Mononuclear cell (primary cell): ENCODE data around the gene ZSCAN32. TPM values are rescaled to one million over a fixed set of nuclear protein-coding genes. Genes with fewer than 3 reads are reported as not detected.
A peak's percentile ranks its signal among the peaks of the same experiment; 100 is the strongest.

ENCODE experiments used
- H3K27me3 ChIP-seq: 2 replicates; pipeline ENCODE4 v1.6.0; 2011; ENCODE audit warnings: low read length, control low read depth; ENCODE audit not compliant: insufficient read depth
- H3K4me1 ChIP-seq: 2 replicates; pipeline ENCODE4 v1.5.1; 2011; ENCODE audit warnings: mild to moderate bottlenecking, low read length, control low read depth; ENCODE audit not compliant: insufficient read depth
- H3K4me3 ChIP-seq: 2 replicates; pipeline ENCODE4 v1.5.1; 2011; ENCODE audit warnings: mild to moderate bottlenecking, low read length, moderate library complexity
- H3K9me3 ChIP-seq: 2 replicates; pipeline ENCODE4 v1.5.1; 2011; ENCODE audit warnings: low read depth, mild to moderate bottlenecking, control low read depth, low read length
- total RNA-seq: library from RNA; depleted of rRNA; stranded (reverse); fragments of >200 nt; gene quantifications from one replicate; pipeline ENCODE4 v1.2.3, GENCODE V29; 2012

The ZSCAN32 gene
- total RNA-seq, result 8.9 TPM

DNA sequence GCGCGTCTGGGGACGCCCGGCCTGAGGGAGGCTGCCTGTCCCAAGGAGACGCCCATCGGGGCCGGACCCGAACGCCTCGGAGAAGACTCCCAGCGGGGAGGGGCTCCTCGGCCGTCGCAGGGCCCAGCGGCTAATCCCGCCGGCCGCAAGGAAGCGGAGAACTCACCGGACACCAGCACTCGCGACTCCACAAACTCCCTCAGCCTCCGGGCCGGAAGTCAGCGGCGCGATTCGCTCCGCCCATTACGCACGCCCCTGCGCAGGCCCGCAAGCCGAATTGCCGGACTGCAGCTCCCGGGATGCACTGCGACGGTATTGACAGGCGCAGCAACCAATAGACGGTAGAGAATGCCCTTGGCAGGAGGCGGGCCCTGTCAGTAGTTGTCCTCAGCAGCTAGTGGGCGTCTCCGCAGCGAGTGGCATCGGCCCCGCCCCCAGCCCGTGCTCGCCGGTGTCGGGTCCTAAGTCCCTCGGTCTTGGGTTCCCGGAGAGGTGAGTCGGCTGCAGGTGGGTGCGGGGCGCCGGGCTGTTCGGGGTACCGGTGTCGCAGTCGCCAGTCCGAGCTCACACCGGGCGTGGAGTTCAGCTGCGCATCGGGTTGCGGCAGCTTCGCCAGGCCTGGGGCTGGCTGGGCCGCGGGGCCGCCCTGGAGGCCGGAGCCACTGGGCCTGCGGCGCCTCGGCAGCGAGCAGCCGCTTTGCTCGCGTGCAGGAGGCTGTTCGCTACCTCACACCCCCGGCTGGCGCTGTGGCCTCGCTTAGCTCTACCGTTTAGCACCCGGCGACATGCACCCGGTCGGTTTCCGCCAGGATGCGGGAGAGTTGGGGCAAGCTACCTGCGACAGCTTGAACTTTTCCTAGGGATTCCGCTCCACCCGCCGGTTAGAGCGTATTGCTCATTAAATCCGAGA, at the start of gene ZSCAN32, which contains the start of gene ZNF174:
TSS of gene ZSCAN32 (minus strand) at position 226 of the 910 bp plus-strand sequence. CDS start 3,447 bp downstream, outside the sequence.
TSS of gene ZNF174 (plus strand) at position 437 of the 910 bp plus-strand sequence. CDS start 790 bp downstream, outside the sequence.
- Histone ChIP-seq H3K9me3 (peaks cover 1% of the 10 kb centered on the region), H3K4me3 (peak within 1 kb of the TSS; percentile 85), H3K27me3 (no peaks in the 10 kb centered on the region), H3K4me1 (peaks cover 24% of the 10 kb centered on the region)

DNA sequence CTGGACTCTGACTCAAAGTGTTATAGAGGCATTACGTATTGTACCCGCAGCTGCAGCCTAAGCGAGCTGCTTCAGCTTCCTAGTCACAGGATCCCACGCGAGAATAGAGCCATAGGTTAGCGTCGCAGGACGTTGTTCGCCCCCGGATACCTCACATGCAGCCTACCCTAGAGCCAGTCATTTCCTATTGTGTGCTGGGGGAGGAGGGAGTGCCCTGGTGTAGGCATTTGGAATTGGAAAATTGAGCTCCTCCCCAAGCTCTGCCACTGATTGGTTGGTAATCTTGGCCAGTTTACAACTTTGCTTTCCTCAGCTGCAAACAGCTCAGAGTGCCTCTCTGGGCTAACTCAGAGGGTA, 43.2 kb upstream of the ZSCAN32 start:
- Histone ChIP-seq H3K4me1 (peaks cover 9% of the 10 kb centered on the region), H3K4me3 (peak overlapping the region; percentile 64), H3K9me3 (peaks cover 10% of the 10 kb centered on the region), H3K27me3 (no peaks in the 10 kb centered on the region)

DNA sequence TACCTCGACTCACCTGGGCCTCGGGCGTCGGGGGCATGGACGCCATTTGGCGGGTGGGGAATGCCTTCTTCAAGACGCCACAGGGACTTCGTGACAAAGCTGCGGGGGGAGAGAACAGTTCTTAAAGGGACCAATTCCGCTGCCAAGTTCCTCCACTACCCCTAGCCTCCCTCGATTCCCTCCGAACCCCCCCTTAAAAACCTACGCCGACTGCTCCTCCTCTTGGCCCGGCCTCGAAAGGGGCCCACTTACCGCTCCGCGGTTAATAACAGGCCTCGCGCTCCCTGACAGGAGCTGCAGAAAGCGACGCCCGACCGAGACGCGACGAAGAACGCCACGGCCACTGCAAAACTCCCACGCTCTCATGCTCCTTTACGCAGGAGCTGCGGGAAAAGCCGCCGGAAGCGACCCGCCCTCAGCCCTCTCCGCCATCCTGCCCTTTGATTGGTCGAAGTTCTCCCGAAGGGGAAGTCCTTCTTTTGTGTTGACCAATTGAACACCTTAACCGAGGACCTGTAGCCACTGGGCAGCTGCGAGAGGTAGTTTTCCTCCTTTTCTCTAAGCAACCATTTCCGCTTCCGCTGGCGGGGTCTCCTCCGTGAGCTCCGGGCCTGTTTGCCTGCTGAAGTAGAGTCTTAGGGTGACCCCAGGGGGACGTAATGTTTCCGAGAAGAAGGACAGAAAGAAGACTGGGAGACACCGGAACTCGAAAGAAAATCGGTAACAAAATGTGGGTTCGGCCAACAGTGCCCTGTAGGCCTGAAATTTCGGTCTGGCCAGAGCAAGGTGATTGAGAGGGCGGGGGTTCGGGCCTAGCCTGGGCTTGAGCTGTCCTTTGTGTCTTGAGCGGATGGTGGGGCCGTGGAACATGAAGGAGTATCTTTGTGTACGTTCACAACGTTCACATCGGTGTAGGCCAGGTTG, 42.6 kb upstream of the ZSCAN32 start, which contains the start of the genes NAA60 and ZNF597:
TSS of gene NAA60 (plus strand) at position 573 of the 924 bp plus-strand sequence. CDS start 32,548 bp downstream, outside the sequence.
TSS of gene ZNF597 (minus strand) at position 397 of the 924 bp plus-strand sequence. CDS start at position 46, 351 bp downstream.
- Histone ChIP-seq H3K9me3 (peaks cover 11% of the 10 kb centered on the region), H3K4me1 (peaks cover 9% of the 10 kb centered on the region), H3K4me3 (peak within 1 kb of the TSS; percentile 64), H3K27me3 (no peaks in the 10 kb centered on the region)

DNA sequence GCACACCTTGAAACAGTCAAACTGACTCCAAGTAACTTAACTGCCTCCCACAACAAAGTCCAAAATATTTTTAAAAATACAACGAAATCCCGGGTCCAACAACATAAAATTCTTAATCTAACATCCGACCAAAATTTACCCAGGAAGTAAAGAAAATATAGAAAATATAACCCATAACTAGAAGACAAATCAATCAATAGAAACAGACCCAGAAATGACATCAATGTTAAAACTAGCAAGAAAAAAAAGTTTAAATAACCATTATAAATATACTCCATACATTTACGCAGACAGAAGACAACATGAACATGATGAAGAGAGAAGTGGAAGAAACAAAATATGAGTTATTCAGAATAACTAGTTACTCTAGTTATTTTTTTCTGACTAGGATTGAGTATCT, 38.8 kb upstream of the ZSCAN32 start:
- Histone ChIP-seq H3K27me3 (peaks cover 12% of the 10 kb centered on the region), H3K4me1 (peaks cover 6% of the 10 kb centered on the region), H3K9me3 (peaks cover 11% of the 10 kb centered on the region), H3K4me3 (no peak overlapping the region)

DNA sequence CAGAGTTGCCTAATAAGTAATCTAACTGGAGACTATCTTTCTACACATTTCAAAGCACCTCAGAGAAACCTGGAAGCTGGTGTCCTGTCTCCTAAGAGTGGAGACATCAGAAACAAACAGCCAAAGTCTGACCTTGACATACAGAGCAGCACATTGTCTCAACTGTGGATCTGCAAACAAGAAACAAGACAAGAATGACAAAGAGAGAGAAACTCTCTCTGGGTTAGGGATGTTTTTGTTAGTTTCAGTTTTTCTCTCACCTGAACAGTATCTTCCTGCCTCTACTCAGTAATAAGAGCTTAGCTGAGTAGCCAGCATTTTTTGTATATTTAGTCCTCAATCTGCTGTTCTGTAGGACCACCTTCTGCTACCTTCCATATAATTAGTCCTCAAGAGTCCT, 33.6 kb upstream of the ZSCAN32 start:
- Histone ChIP-seq H3K4me3 (no peak overlapping the region), H3K9me3 (peaks cover 5% of the 10 kb centered on the region), H3K27me3 (peaks cover 12% of the 10 kb centered on the region), H3K4me1 (peaks cover 7% of the 10 kb centered on the region)

DNA sequence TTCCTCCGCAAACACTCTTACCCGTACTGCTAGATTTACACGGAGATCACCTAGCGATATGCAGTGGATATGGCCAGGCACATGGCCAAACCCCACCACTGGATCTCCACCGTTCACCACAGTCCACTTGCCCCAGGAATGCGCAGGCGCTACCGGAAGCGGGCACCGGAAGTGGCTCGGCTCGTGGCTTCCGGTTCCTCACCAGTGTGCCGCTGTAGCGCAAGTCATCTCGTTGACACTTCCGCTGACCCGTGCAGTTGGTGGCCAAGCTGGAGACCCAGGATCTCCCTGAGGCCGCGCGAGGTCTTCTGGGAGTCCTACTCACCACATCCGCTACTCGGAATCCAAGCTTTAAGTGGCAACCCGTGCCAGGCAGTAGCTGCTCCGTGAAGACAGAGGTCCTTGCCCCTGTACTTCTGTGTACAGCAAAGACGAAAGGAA, 31.0 kb upstream of the ZSCAN32 start:
- peaks cover 6% of the 10 kb centered on the region for H3K27me3 ChIP-seq
- H3K4me1 ChIP-seq, result peaks cover 7% of the 10 kb centered on the region
- peak overlapping the region; percentile 17 for H3K4me3 ChIP-seq

DNA sequence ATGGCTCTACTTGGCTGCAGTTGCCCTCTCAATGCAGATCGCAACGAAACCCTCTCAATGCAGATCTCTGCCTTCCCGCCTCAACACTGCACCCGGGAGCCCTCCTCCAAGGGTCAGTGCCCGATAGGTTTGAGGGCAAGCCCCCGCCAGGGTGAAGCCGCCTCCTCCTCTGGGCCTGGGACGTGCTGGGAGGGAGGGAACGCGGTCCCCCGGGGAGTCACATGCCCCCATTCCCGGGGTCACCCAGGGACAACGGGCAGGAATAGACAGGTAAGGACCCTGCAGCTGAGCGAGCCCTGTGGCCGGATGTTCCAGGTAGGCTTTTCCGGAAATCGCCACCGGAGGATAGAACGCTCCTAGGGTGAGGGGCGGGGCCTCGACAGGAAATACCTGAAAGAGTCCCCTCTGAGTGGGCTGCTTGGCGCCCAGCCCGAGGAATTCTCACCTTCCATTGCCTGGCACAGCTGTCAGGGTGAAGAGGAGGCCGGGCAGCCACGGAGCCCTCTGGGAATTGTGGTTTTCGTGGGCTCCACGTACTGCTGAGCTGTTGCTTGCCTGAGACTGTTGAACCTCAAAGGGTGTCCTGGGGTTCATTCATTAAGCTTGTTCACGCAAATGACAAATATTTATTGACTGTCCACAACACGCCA, 13.1 kb upstream of the ZSCAN32 start:
- H3K9me3 ChIP-seq, result peaks cover 21% of the 10 kb centered on the region
- H3K4me1 ChIP-seq, result no peaks in the 10 kb centered on the region
- H3K27me3 ChIP-seq, result no peaks in the 10 kb centered on the region
- H3K4me3 ChIP-seq, result no peak overlapping the region

More for the DNA sequence above, 31.0 kb upstream of the ZSCAN32 start:
- no peaks in the 10 kb centered on the region for H3K9me3 ChIP-seq

DNA sequence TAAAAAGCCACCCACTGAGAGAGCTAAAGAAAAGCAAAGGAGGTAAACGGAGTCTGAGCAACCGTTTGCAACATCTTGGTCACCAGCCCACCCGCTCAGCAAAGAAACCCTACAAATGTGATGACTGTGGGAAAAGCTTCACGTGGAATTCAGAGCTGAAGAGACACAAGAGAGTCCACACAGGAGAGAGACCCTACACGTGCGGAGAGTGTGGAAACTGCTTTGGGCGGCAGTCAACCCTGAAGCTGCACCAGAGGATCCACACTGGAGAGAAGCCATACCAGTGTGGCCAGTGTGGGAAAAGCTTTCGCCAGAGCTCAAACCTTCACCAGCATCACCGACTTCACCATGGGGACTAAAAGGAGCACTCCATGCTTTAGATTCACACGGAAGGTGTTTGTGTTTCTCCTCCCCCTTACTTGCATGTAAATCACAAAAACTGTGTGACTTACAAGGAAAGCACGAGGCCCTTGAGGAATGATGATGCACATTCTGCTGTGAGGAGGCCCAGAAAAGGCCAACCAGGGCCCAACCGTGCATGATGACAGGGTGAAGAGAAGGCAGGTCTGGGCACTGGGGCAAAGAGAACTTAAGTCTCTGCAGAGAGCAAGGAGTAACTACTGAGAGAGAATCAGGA, 7.9 kb upstream of the ZSCAN32 start:
- H3K27me3 ChIP-seq, result no peaks in the 10 kb centered on the region
- no peaks in the 10 kb centered on the region for H3K4me1 ChIP-seq
- peaks cover 50% of the 10 kb centered on the region for H3K9me3 ChIP-seq
- no peak overlapping the region for H3K4me3 ChIP-seq

DNA sequence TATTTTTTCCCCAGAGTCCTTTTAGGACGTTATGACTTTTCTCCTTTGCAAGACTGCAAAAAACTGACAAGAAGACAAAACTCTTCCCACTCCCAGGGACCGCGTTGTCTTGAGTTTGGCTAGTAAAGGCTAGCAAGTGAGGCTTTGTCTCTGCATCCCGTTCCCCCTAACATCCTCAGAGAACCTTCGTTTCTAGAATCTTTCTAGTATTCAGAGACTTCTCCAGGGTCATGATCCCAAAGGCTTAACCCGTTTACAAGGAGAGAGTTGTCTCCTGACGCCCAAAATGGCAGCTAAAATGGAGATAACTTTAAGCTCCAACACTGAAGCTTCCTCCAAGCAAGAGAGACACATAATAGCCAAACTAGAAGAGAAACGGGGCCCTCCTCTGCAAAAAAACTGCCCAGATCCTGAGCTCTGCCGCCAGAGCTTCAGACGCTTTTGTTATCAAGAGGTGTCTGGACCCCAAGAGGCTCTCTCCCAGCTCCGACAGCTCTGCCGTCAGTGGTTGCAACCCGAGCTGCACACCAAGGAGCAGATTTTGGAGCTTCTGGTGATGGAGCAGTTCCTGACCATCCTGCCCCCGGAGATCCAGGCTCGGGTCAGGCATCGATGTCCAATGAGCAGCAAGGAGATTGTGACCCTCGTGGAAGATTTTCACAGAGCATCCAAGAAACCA, 1.1 kb upstream of the ZSCAN32 start:
- peak overlapping the region; percentile 85 for H3K4me3 ChIP-seq
- H3K9me3 ChIP-seq, result peaks cover 9% of the 10 kb centered on the region
- no peaks in the 10 kb centered on the region for H3K27me3 ChIP-seq
- peaks cover 24% of the 10 kb centered on the region for H3K4me1 ChIP-seq

DNA sequence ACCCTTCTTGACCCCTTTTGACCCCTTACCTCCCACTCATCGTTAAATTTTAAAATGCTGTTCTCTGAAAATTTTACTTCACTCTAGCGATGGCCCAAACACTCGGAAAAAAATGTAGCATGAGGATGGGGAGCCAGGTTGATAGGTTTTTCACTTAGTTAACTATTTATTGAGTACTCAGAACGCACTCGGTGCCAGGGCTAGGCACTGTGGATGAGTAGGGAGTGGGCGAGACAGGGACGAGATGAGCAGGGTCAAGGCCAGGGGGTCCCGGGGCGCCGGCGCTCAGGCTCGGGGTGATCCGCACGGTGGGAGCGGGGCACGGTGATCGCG, 392 bp downstream of the ZSCAN32 start:
- Histone ChIP-seq H3K27me3 (no peaks in the 10 kb centered on the region), H3K4me3 (peak overlapping the region; percentile 85), H3K9me3 (no peaks in the 10 kb centered on the region), H3K4me1 (peaks cover 24% of the 10 kb centered on the region)

DNA sequence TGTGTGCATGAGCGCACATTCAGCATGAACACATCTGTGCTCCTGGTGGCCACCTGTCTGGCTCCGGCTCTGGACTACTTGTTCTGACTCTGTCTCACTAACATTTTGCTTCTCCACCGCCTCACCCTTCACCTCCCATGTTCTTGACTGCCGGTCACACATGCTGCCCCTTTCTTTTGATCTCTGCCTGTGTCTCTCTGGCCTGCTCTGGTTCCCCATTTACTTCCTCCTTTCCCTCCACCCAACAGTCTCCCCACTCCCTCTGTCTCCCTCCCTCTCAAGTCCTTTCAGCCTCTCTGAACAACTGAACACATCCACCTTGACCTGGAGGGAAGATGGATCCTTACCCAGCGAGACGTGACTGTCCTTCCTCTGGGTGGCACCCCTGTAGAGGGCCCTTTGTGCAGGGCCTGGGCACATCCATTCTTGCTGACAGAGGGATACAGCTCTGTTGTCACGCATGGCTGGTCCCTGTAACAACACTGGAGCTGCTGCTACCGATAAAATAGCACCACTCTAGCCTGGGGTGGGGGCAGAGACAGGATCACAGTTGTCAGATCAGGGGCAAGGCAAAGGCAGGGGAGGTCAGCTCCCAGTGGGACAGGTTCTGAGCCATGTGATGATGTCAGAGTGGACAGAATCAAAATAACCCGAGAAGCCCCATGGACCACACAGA, 11.0 kb downstream of the ZSCAN32 start:
- Histone ChIP-seq H3K27me3 (no peaks in the 10 kb centered on the region), H3K4me1 (no peaks in the 10 kb centered on the region), H3K9me3 (peaks cover 21% of the 10 kb centered on the region), H3K4me3 (no peak overlapping the region)

DNA sequence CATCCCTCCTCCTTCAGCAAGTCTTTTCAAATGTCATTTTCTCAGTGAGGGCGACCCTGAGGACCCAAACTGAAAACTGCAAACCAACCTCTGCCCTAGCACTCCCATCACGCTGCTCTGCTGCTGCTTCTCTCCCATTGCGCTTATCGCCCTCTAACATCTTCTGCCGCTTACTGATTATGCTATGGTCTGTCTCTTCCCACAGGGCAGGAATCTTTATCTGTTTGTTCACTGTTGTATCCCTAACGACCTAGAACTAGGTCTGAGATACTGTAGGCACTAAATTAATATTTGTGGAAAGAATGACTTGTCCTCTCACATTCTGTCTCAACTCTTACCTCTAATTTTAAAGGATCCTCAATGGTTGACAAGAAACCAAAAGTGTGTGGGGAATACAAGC, 12.5 kb downstream of the ZSCAN32 start:
- Histone ChIP-seq H3K9me3 (peaks cover 36% of the 10 kb centered on the region), H3K4me3 (no peak overlapping the region), H3K27me3 (no peaks in the 10 kb centered on the region), H3K4me1 (no peaks in the 10 kb centered on the region)

DNA sequence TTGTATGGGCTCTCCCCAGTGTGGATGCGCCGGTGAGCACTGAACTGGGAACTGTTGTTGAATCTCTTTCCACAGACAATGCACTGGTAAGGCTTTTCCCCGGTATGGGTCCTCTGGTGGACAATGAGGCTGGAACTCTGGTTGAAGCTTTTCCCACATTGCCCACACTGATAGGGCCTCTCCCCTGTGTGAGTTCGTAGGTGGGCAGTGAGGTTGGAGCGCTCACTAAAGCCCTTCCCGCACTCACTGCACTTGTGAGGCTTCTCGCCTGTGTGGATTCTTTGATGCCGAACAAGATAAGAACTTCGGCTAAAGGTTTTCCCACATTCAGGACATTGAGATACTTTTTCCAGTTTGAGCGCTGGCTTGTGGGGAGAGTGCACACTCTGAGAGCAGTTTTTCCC, 17.8 kb downstream of the ZSCAN32 start:
- H3K4me3 ChIP-seq, result no peak overlapping the region
- H3K9me3 ChIP-seq, result peaks cover 61% of the 10 kb centered on the region
- H3K27me3 ChIP-seq, result no peaks in the 10 kb centered on the region
- no peaks in the 10 kb centered on the region for H3K4me1 ChIP-seq
